ENCODE data around the gene MSL1.

DNA sequence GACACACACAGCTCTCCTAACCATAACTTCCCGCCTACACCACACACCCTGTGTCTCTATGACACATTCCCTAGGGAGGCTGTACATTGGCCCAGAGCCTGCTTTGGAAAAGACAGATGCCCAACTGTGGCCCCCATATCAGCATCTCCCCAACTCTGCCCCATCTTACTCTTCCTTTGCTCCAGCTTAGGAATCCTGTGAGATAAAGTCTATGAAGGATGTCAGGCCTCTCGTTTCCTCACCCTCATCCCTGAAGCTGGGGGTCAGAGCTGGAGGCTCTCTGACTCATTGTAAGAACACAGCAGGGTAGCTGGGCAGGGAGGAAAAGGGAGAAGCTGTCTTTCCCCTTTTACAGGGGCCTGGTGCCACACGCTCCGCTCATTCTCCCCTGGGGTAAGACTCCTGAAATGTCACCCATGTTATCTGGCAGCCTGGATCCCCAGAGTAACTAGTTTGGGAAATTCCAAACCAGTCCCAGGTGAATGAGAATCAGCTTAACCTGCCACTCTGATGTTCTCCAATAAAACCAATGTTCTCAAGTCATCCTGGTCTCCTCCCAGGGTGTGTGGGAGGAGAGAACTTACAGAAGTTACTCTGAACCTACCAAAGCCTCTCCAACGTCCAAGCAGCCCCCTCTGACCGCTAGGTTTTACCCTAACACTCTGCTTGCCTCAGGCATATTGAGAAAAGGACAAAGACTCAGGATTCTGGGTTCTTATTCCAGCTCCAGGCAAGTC, 58.3 kb downstream of the MSL1 start:
- TF ChIP-seq, protein P1, sequence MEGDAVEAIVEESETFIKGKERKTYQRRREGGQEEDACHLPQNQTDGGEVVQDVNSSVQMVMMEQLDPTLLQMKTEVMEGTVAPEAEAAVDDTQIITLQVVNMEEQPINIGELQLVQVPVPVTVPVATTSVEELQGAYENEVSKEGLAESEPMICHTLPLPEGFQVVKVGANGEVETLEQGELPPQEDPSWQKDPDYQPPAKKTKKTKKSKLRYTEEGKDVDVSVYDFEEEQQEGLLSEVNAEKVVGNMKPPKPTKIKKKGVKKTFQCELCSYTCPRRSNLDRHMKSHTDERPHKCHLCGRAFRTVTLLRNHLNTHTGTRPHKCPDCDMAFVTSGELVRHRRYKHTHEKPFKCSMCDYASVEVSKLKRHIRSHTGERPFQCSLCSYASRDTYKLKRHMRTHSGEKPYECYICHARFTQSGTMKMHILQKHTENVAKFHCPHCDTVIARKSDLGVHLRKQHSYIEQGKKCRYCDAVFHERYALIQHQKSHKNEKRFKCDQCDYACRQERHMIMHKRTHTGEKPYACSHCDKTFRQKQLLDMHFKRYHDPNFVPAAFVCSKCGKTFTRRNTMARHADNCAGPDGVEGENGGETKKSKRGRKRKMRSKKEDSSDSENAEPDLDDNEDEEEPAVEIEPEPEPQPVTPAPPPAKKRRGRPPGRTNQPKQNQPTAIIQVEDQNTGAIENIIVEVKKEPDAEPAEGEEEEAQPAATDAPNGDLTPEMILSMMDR (conservative IDR thresholded peaks at IDR 0.05; ENCODE audit: low read depth, low read length), result no peak
- no peak for TF ChIP-seq POLR2A (IDR thresholded peaks at IDR 0.05; ENCODE audit: low read depth, low read length)
- no peak for TF ChIP-seq MAFK (IDR thresholded peaks at IDR 0.05; ENCODE audit: low read depth, low read length)
- TF ChIP-seq RAD21 (IDR thresholded peaks at IDR 0.05; ENCODE audit: low read length), result no peak
- TF ChIP-seq NFE2L2 (IDR thresholded peaks at IDR 0.05; ENCODE audit: low read depth, low read length), result no peak
- no peak for TF ChIP-seq RFX5 (IDR thresholded peaks at IDR 0.05; ENCODE audit: low read depth, low read length)
- TF ChIP-seq MXI1 (IDR thresholded peaks at IDR 0.05; ENCODE audit: borderline replicate concordance, low read depth, low read length), result no peak
- TF ChIP-seq CEBPB (IDR thresholded peaks at IDR 0.05; ENCODE audit: low read depth, low read length), result peak; percentile 34; the same call in 1 of the 2 replicates
- TF ChIP-seq BHLHE40 (IDR thresholded peaks at IDR 0.05; ENCODE audit: low read depth, low read length), result no peak
- 0 out of 2 replicates have a peak, but pooled peaks have one; percentile 19 for TF ChIP-seq FOS (IDR thresholded peaks at IDR 0.05; ENCODE audit: low read depth, low read length)
